Activated naive CD8-positive, alpha-beta T cell treated with anti-CD3 and anti-CD28 coated beads, Interleukin-2, amount 10 ng/mL, durations not matched to agents 7 days and 5 days (primary cell): ENCODE results near the gene ENTR1. TPM values are rescaled to one million over a fixed set of nuclear protein-coding genes. Genes with fewer than 3 reads are reported as not detected.

Experiments used
- ATAC-seq: fragments of 150-1000 bp; cut with Tn5 transposase; one replicate; pipeline ENCODE4 v1.10.0; 2021; ENCODE audit warnings: low read depth, moderate library complexity
- POLR2A ChIA-PET: fragments of 350-600 bp; sonication (Branson Sonifier 250); formaldehyde crosslinking; loops from one replicate; lab custom pipeline; 2021; ENCODE audit warnings: antibody characterized with exemption; lab: Charles Lee
- DNase-seq: peaks from one replicate; pipeline ENCODE4 v3.0.0; 2021
- H3K27ac Mint-ChIP-seq: one replicate; pipeline ENCODE4 v1.8.0; 2022; ENCODE audit warnings: mild to moderate bottlenecking, mixed read lengths
- H3K27me3 Mint-ChIP-seq: one replicate; pipeline ENCODE4 v1.8.0; 2022; ENCODE audit warnings: mild to moderate bottlenecking, moderate library complexity, mixed read lengths
- H3K36me3 Mint-ChIP-seq: one replicate; pipeline ENCODE4 v1.8.0; 2021; ENCODE audit warnings: mild to moderate bottlenecking, mixed read lengths
- H3K4me1 Mint-ChIP-seq: one replicate; pipeline ENCODE4 v1.8.0; 2021; ENCODE audit warnings: mixed read lengths
- H3K4me3 Mint-ChIP-seq: one replicate; pipeline ENCODE4 v1.8.0; 2022; ENCODE audit warnings: mild to moderate bottlenecking, moderate library complexity, mixed read lengths
- H3K9me3 Mint-ChIP-seq: one replicate; pipeline ENCODE4 v1.8.0; 2021; ENCODE audit warnings: mixed read lengths
- total RNA-seq, 2 experiments: library from RNA; stranded (reverse); gene quantifications; one replicate each; pipeline ENCODE4 v1.2.3, GENCODE V29; 2021

The ENTR1 gene
- 10 to 100 TPM; 55.5 to 56.2 TPM for total RNA-seq

DNA sequence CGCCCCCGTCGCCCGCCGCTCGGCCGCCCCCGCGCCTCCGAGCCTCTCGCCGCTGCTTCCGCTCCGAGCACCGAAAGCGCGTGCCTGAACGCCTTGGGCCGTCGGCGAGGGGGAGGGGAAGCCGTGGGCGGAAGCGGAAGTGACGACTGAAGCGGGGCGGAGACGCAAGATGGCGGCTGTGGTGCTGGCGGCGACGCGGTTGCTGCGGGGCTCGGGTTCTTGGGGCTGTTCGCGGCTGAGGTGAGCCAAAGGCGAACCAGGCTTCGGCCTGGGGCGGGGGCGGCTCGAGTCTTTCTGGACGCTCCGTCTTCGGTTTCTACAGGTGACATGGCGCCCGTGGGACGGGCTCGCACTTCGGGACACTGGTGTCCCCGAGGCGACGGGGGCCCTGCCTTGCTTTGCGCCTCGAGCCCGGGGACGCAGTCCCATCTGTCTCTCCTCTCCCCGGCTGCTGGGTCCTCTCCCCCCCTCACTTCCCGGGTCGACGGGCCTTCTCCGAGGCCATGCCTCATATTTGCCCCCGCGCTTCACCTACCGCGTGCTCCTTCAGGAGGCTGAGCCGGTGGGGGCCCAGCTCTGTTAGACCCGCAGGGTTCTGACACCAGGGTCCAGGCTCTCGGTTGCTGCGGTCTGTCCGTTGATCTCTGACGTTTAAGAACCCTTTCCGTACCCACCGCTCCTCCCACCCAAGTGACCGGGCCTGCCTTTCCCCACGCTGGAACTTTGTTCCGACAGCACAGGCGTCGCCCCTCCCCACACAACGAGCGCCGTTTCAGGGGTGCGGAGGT lies at the start of gene ENTR1, which contains the start of gene PMPCA:
Gene ENTR1, minus strand, starts transcription at position 115 of the 788 bp plus-strand sequence. CDS start 217 bp downstream, outside the sequence.
Gene PMPCA, plus strand, starts transcription at position 159 of the 788 bp plus-strand sequence. Its CDS starts 11 bp downstream, at position 170.
- POLR2A ChIA-PET = interaction anchor here (0.5 to 1.8 kb wide), 7 partner anchors 12 to 303 kb away, joined by 3 to 7 read pairs (median 3); partner anchors contain the start of gene DNLZ
- peaks cover 23% of the 10 kb centered on the region for H3K36me3 Mint-ChIP-seq
- H3K4me3 Mint-ChIP-seq = peak within 1 kb of the TSS; percentile 94
- peaks cover 27% of the 10 kb centered on the region for H3K4me1 Mint-ChIP-seq
- DNase-seq = peak; percentile 97
- no peaks in the 10 kb centered on the region for H3K9me3 Mint-ChIP-seq
- peak; percentile 76 for ATAC-seq
- no peaks in the 10 kb centered on the region for H3K27me3 Mint-ChIP-seq
- peak within 1 kb of the TSS; percentile 90 for H3K27ac Mint-ChIP-seq

DNA sequence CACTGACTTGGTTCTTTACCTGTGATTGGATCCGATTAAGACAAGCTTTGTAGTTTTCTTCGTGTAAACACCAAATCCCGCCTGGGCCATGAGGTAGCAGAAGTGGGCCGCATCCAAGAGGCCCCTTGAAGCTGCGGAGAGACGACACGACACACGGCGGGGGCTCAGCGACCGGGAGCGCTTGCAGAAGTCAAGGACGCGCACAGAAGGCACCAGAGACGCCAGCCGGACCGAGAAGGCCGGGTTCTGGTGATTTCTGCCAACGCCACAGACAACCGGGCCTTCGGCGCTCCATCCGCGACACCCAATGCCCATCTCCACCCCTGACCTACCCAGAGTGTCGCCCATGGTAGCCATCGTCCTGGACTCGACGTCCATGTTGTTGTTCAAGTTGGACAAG lies 49.0 kb upstream of the ENTR1 start:
- no peaks in the 10 kb centered on the region for H3K9me3 Mint-ChIP-seq
- DNase-seq (no peak), ATAC-seq (no peak)
- H3K4me1 Mint-ChIP-seq = no peaks in the 10 kb centered on the region
- peaks cover 23% of the 10 kb centered on the region for H3K36me3 Mint-ChIP-seq
- no peaks in the 10 kb centered on the region for H3K27me3 Mint-ChIP-seq
- no peak overlapping the region for H3K27ac Mint-ChIP-seq
- H3K4me3 Mint-ChIP-seq = no peak overlapping the region
- POLR2A ChIA-PET = no interaction called here

- Mint-ChIP-seq H3K4me3 (no peak overlapping the region), H3K27me3 (no peaks in the 10 kb centered on the region), H3K36me3 (peaks cover 24% of the 10 kb centered on the region), H3K4me1 (no peaks in the 10 kb centered on the region), H3K27ac (no peak overlapping the region), H3K9me3 (no peaks in the 10 kb centered on the region)
- POLR2A ChIA-PET = no interaction called here
- no peak for DNase-seq
- no peak for ATAC-seq
These were observed 46.9 kb upstream of the ENTR1 start for GRCh38 chr9:136457326-136457725.

DNA sequence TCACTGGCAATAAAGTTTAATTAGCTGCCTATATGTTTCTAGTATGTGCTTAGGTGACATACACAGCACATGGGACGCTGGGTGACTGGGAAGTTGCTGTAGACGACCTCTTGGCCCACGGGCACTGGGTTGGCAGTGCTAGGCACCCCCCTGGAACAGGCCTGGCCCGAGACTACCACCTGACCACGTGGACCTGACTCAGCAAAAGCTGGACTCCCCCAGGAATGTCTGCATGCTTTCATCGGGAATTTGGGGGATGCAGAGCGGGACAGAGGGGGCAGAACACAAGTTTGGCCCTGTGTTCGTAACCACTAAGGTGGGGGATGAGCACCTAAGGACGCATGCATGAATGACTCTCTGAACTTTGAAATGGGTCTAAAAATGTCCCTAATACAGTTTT lies 45.8 kb upstream of the ENTR1 start:
- H3K36me3 Mint-ChIP-seq = peaks cover 22% of the 10 kb centered on the region
- no peaks in the 10 kb centered on the region for H3K27me3 Mint-ChIP-seq
- H3K4me3 Mint-ChIP-seq = no peak overlapping the region
- H3K9me3 Mint-ChIP-seq = no peaks in the 10 kb centered on the region
- POLR2A ChIA-PET = interaction anchor here (1.1 kb wide), 1 partner anchor 11 kb away, joined by 4 read pairs; no protein-coding TSS in a partner anchor
- H3K27ac Mint-ChIP-seq = no peak overlapping the region
- ATAC-seq (no peak), DNase-seq (no peak)
- no peaks in the 10 kb centered on the region for H3K4me1 Mint-ChIP-seq

- H3K4me3 Mint-ChIP-seq = no peak overlapping the region
- H3K9me3 Mint-ChIP-seq = no peaks in the 10 kb centered on the region
- peaks cover 25% of the 10 kb centered on the region for H3K36me3 Mint-ChIP-seq
- POLR2A ChIA-PET = interaction anchor here (1.1 kb wide), 1 partner anchor 10 kb away, joined by 4 read pairs; no protein-coding TSS in a partner anchor
- H3K4me1 Mint-ChIP-seq = no peaks in the 10 kb centered on the region
- no peak overlapping the region for H3K27ac Mint-ChIP-seq
- H3K27me3 Mint-ChIP-seq = no peaks in the 10 kb centered on the region
- ATAC-seq = no peak
- no peak for DNase-seq
These were observed 44.9 kb upstream of the ENTR1 start for GRCh38 chr9:136455043-136456002.

- no peak overlapping the region for H3K4me3 Mint-ChIP-seq
- no peaks in the 10 kb centered on the region for H3K27me3 Mint-ChIP-seq
- DNase-seq (no peak), ATAC-seq (peak; percentile 19)
- H3K9me3 Mint-ChIP-seq = no peaks in the 10 kb centered on the region
- POLR2A ChIA-PET = no interaction called here
- H3K27ac Mint-ChIP-seq = no peak overlapping the region
- H3K4me1 Mint-ChIP-seq = no peaks in the 10 kb centered on the region
- H3K36me3 Mint-ChIP-seq = peaks cover 25% of the 10 kb centered on the region
These were observed 43.8 kb upstream of the ENTR1 start for GRCh38 chr9:136454026-136454796.

DNA sequence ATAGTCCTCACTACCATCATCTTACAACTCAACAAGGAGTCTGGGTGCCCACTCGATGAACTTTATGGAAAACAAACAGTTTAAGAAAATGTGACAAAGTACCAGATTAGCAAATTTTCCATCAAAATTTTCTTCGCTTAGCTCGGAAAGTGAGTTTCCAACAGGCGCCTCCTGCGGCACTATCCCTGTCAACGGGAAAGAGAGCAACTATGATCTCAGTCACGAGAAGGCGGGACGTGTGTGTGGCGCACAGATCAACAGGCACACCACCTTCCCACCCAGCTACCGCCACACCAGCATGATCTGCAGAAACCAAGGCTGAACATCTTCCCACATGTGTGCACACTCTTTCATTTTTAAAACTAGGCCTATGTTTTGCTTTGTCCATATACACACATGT lies 42.9 kb upstream of the ENTR1 start:
- no peaks in the 10 kb centered on the region for H3K4me1 Mint-ChIP-seq
- H3K27me3 Mint-ChIP-seq = no peaks in the 10 kb centered on the region
- no peak for ATAC-seq
- no peaks in the 10 kb centered on the region for H3K9me3 Mint-ChIP-seq
- H3K4me3 Mint-ChIP-seq = no peak overlapping the region
- H3K27ac Mint-ChIP-seq = no peak overlapping the region
- POLR2A ChIA-PET = no interaction called here
- DNase-seq = no peak
- peaks cover 22% of the 10 kb centered on the region for H3K36me3 Mint-ChIP-seq

GRCh38 chr9:136451221-136451877 lies 40.9 kb upstream of the ENTR1 start:
- Mint-ChIP-seq H3K9me3 (no peaks in the 10 kb centered on the region), H3K4me3 (no peak overlapping the region), H3K27ac (no peak overlapping the region), H3K36me3 (peaks cover 25% of the 10 kb centered on the region), H3K27me3 (no peaks in the 10 kb centered on the region), H3K4me1 (no peaks in the 10 kb centered on the region)
- POLR2A ChIA-PET = no interaction called here
- no peak for DNase-seq
- ATAC-seq = no peak

DNA sequence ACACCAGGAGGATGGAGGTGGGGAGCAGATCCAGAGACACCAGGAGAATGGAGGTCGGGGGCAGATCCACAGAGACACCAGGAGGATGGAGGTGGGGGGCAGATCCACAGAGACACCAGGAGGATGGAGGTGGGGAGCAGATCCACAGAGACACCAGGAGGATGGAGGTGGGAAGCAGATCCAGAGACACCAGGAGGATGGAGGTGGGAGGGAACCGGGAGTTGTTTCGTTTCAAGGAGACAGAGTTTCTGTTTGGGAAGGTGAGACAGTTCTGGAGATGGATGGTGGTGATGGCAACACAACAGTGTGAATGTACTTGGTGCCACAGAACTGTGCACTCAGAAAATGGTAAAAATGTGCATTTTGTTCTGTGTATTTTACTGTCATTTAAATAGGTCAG lies 38.2 kb upstream of the ENTR1 start:
- no peak for ATAC-seq
- H3K36me3 Mint-ChIP-seq = peaks cover 23% of the 10 kb centered on the region

GRCh38 chr9:136447173-136447778 lies 36.9 kb upstream of the ENTR1 start:
- H3K27ac Mint-ChIP-seq = no peak overlapping the region
- no peaks in the 10 kb centered on the region for H3K27me3 Mint-ChIP-seq
- H3K36me3 Mint-ChIP-seq = peaks cover 19% of the 10 kb centered on the region
- H3K9me3 Mint-ChIP-seq = no peaks in the 10 kb centered on the region
- no peak overlapping the region for H3K4me3 Mint-ChIP-seq
- POLR2A ChIA-PET = interaction anchor here (0.5 kb wide), 1 partner anchor 259 kb away, joined by 5 read pairs; no protein-coding TSS in a partner anchor
- no peak for DNase-seq
- no peaks in the 10 kb centered on the region for H3K4me1 Mint-ChIP-seq
- ATAC-seq = no peak

More for the DNA sequence above, 38.2 kb upstream of the ENTR1 start:
- Mint-ChIP-seq H3K27ac (no peak overlapping the region), H3K4me3 (no peak overlapping the region), H3K9me3 (no peaks in the 10 kb centered on the region), H3K27me3 (no peaks in the 10 kb centered on the region), H3K4me1 (no peaks in the 10 kb centered on the region)
- no peak for DNase-seq
- POLR2A ChIA-PET = no interaction called here

- Mint-ChIP-seq H3K9me3 (no peaks in the 10 kb centered on the region), H3K36me3 (peaks cover 16% of the 10 kb centered on the region), H3K27me3 (no peaks in the 10 kb centered on the region), H3K27ac (no peak overlapping the region), H3K4me3 (no peak overlapping the region), H3K4me1 (no peaks in the 10 kb centered on the region)
- ATAC-seq = no peak
- POLR2A ChIA-PET = interaction anchor here (0.7 to 1.2 kb wide), 3 partner anchors 10 to 83 kb away, joined by 3 to 4 read pairs (median 4); partner anchors contain the start of gene DNLZ
- no peak for DNase-seq
These were observed 35.4 kb upstream of the ENTR1 start for GRCh38 chr9:136445799-136446198.

GRCh38 chr9:136444102-136444501 lies 33.7 kb upstream of the ENTR1 start:
- Mint-ChIP-seq H3K9me3 (no peaks in the 10 kb centered on the region), H3K4me3 (no peak overlapping the region), H3K27me3 (no peaks in the 10 kb centered on the region), H3K4me1 (no peaks in the 10 kb centered on the region), H3K27ac (no peak overlapping the region), H3K36me3 (peaks cover 11% of the 10 kb centered on the region)
- ATAC-seq (no peak), DNase-seq (no peak)
- POLR2A ChIA-PET = interaction anchor here (0.5 to 0.7 kb wide), 2 partner anchors 108 to 128 kb away, joined by 3 to 4 read pairs; no protein-coding TSS in a partner anchor
